K562 (cell line): ENCODE results near the gene SLC4A1. TPM values are rescaled to one million over a fixed set of nuclear protein-coding genes. Genes with fewer than 3 reads are reported as not detected.

ENCODE experiments used
- BACH1 ChIP-seq: fragments of 200-800 bp; sonication (Bioruptor generic); IDR thresholded peaks from 2 replicates; pipeline ENCODE4 v1.6.1; 2016; ENCODE audit warnings: missing genetic modification characterization, missing compliant biosample characterization
- BRF1 ChIP-seq: IDR thresholded peaks from 3 replicates; pipeline ENCODE4 v1.6.1; 2011; ENCODE audit warnings: borderline replicate concordance, mild to moderate bottlenecking; ENCODE audit not compliant: insufficient read length; ENCODE audit errors: extremely low read depth
- CHD1 ChIP-seq: fragments of 200-600 bp; sonication (generic); IDR thresholded peaks from one replicate; pipeline ENCODE4 v1.6.1; 2012; ENCODE audit warnings: mild to moderate bottlenecking, moderate library complexity, low read length, inconsistent platforms
- DACH1 ChIP-seq: fragments of 450-650 bp; IDR thresholded peaks from 2 replicates; pipeline ENCODE4 v1.6.1; 2018; ENCODE audit not compliant: partially characterized antibody
- DMBX1 ChIP-seq: fragments of 250-450 bp; sonication (Bioruptor Pico); IDR thresholded peaks from 2 replicates; pipeline ENCODE4 v1.8.0; 2022; ENCODE audit warnings: inconsistent platforms, mild to moderate bottlenecking, moderate library complexity, borderline replicate concordance
- EP300 ChIP-seq: IDR thresholded peaks from 2 replicates; pipeline ENCODE4 v1.6.1; 2012; ENCODE audit warnings: low read length, improper control_type of control experiment
- EP400 ChIP-seq: fragments of 450-650 bp; IDR thresholded peaks from 2 replicates; pipeline ENCODE4 v1.6.1; 2017; ENCODE audit warnings: antibody characterized with exemption, mild to moderate bottlenecking, moderate library complexity
- KLF16 ChIP-seq: IDR thresholded peaks from 2 replicates; pipeline ENCODE4 v1.6.1; 2016; ENCODE audit warnings: antibody characterized with exemption
- KLF6 ChIP-seq: fragments of 250-450 bp; sonication (Bioruptor Pico); IDR thresholded peaks from 2 replicates; pipeline ENCODE4 v1.4.0; 2020; ENCODE audit warnings: mild to moderate bottlenecking, moderate library complexity, borderline replicate concordance
- MAFK ChIP-seq: IDR thresholded peaks from 2 replicates; pipeline ENCODE4 v1.6.1; 2011; ENCODE audit warnings: low read length, improper control_type of control experiment
- MEF2D ChIP-seq: conservative IDR thresholded peaks from 2 replicates; pipeline ENCODE4 v1.6.1; 2016; ENCODE audit warnings: low read depth, missing genetic modification characterization, missing compliant biosample characterization
- PHB ChIP-seq: fragments of 250-450 bp; sonication (Bioruptor Pico); IDR thresholded peaks from 2 replicates; pipeline ENCODE4 v1.5.0; 2021
- PRMT5 ChIP-seq: sonication (generic); formaldehyde crosslinking; IDR thresholded peaks from 2 replicates; pipeline ENCODE4 v1.5.0; 2020; ENCODE audit warnings: missing genetic modification reagents
- RBFOX2 ChIP-seq: fragments of 200-400 bp; formaldehyde crosslinking; IDR thresholded peaks from 2 replicates; pipeline ENCODE4 v1.6.1; 2017; ENCODE audit warnings: low read depth, mild to moderate bottlenecking, low read length, moderate library complexity
- SMARCB1 ChIP-seq: IDR thresholded peaks from 2 replicates; pipeline ENCODE4 v1.6.1; 2011; ENCODE audit warnings: improper control_type of control experiment, low read depth; ENCODE audit not compliant: insufficient read length
- TRIM24 ChIP-seq, 2 experiments: fragments of 450-650 bp; IDR thresholded peaks; 2 replicates each; pipeline ENCODE4 v1.6.1; 2016
- ZBTB7A ChIP-seq: IDR thresholded peaks from 2 replicates; pipeline ENCODE4 v1.6.1; 2011; ENCODE audit warnings: low read depth, mild to moderate bottlenecking, low read length, moderate library complexity, borderline replicate concordance; ENCODE audit not compliant: control insufficient read depth
- ZNF140 ChIP-seq: fragments of 250-450 bp; sonication (Bioruptor Pico); IDR thresholded peaks from 2 replicates; pipeline ENCODE4 v1.8.0; 2021; ENCODE audit warnings: moderate library complexity, mild to moderate bottlenecking, inconsistent platforms
- ZNF41 ChIP-seq: fragments of 250-450 bp; sonication (Bioruptor Pico); conservative IDR thresholded peaks from 2 replicates; pipeline ENCODE4 v1.4.0; 2020; ENCODE audit warnings: mild to moderate bottlenecking
- polyA plus RNA-seq, 8 experiments: library from polyadenylated mRNA; depleted of rRNA in 4 of 8; stranded (reverse) in 5 of 8; unstranded in 3 of 8; fragments of >200 nt; fragmentation: Nextera tagmentation in 2 of 8; fragmentation: Illumina TruSeq in 1 of 8; extraction: Ambion mirVana in 2 of 8; extraction: Trizol in 1 of 8; gene quantifications; 2 replicates each; pipeline versions ENCODE4 v1.2.1 to v1.2.3, GENCODE V29; 2011 to 2014; ENCODE audit warnings: inconsistent platforms in 1 of 8, missing spikeins in 1 of 8
- total RNA-seq, 7 experiments: library from RNA; depleted of rRNA in 6 of 7; stranded (reverse); fragments of >200 nt in 6 of 7; fragmentation: Illumina TruSeq in 2 of 7; extraction: Trizol in 2 of 7; gene quantifications; 2 replicates each; pipeline versions ENCODE4 v1.2.1 to v1.2.3, GENCODE V29; 2011 to 2021; ENCODE audit warnings: low replicate concordance in 1 of 7
- TF ChIP-seq, protein P1 (sequence below): fragments of 250-450 bp; sonication (Bioruptor Pico); IDR thresholded peaks from 2 replicates; pipeline ENCODE4 v1.5.0; 2021
- TF ChIP-seq, protein P2 (sequence below): fragments of 250-450 bp; sonication (Bioruptor Pico); IDR thresholded peaks from 2 replicates; pipeline ENCODE4 v1.8.0; 2021; ENCODE audit warnings: moderate library complexity, mild to moderate bottlenecking, inconsistent platforms
- TF ChIP-seq, protein P3 (sequence below), 2 experiments: fragments of 450-650 bp; conservative IDR thresholded peaks; 2 replicates each; pipeline ENCODE4 v1.6.1; 2017; ENCODE audit warnings: mild to moderate bottlenecking in 2 of 2, moderate library complexity in 2 of 2
- TF ChIP-seq, protein P4 (sequence below): fragments of 250-450 bp; sonication (Bioruptor Pico); IDR thresholded peaks from 2 replicates; pipeline ENCODE4 v1.5.0; 2021; ENCODE audit warnings: mild to moderate bottlenecking, borderline replicate concordance
- TF ChIP-seq, protein P5 (sequence below), 3 experiments: fragments of 200-800 bp in 1 of 3; sonication (Bioruptor generic) in 1 of 3; sonication (generic) in 1 of 3; formaldehyde crosslinking in 1 of 3; IDR thresholded peaks; 2 replicates each; pipeline versions ENCODE4 v1.6.1 to v1.8.0; 2016 to 2022; ENCODE audit warnings: mild to moderate bottlenecking in 2 of 3, missing compliant biosample characterization in 2 of 3, missing genetic modification characterization in 2 of 3, missing genetic modification reagents in 1 of 3

Gene SLC4A1
- total and polyA plus RNA-seq, 9 of the 15 experiments (the other 6 are each of a cell fraction or from before 2014, with no cell fraction given), result 0.14 to 1.00 (median 0.53) TPM

DNA sequence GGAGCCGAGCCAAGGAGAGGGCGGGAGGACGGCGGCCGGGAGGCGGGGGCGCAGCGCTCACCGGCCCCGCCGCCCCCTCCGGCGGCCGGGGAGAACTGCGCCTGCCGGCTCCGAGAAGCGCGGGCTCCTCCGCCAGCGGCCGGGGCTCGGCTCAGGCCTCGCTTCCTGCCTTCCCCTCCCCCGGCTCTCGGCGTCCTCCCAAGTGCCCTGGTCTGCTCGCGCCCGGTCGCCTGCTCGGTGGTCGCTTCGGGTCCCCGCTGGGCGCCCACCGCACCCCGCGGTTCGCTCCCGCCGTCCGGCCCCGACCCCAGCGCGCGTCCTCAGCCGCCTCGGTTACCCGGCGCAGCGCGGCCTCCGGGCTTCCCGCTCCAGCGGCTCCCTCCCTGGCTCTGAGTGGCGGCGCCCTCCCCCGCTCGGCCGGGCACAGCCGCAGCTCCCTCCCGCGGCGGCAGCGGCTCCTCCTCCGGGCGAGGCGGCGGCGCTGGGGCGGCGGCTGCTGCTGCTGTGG lies 48.8 kb downstream of the SLC4A1 start (continued):
- TF ChIP-seq, protein P1, sequence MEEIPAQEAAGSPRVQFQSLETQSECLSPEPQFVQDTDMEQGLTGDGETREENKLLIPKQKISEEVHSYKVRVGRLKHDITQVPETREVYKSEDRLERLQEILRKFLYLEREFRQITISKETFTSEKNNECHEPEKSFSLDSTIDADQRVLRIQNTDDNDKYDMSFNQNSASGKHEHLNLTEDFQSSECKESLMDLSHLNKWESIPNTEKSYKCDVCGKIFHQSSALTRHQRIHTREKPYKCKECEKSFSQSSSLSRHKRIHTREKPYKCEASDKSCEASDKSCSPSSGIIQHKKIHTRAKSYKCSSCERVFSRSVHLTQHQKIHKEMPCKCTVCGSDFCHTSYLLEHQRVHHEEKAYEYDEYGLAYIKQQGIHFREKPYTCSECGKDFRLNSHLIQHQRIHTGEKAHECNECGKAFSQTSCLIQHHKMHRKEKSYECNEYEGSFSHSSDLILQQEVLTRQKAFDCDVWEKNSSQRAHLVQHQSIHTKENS, result no peak
- TF ChIP-seq BRF1 (no peak), ZNF41 (CRISPR knock-in tag) (no peak), KLF16 (no peak), ZBTB7A (peak; percentile 83; the same call in 1 of the 2 replicates), MAFK (no peak), TRIM24 (IDR thresholded peaks at IDR 0.05) (no peak), RBFOX2 (peak; percentile 82), EP300 (no peak), ZNF140 (CRISPR knock-in tag) (no peak), PHB (CRISPR knock-in tag) (no peak), DACH1 (no peak), BACH1 (tag) (no peak), SMARCB1 (no peak), DMBX1 (CRISPR knock-in tag) (no peak), CHD1 (peak; percentile 97), PRMT5 (CRISPR knock-in tag) (no peak), KLF6 (CRISPR knock-in tag) (no peak), MEF2D (tag) (no peak), EP400 (no peak)
- TF ChIP-seq, protein P2, sequence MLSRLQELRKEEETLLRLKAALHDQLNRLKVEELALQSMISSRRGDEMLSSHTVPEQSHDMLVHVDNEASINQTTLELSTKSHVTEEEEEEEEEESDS, result no peak
- TF ChIP-seq, protein P3, sequence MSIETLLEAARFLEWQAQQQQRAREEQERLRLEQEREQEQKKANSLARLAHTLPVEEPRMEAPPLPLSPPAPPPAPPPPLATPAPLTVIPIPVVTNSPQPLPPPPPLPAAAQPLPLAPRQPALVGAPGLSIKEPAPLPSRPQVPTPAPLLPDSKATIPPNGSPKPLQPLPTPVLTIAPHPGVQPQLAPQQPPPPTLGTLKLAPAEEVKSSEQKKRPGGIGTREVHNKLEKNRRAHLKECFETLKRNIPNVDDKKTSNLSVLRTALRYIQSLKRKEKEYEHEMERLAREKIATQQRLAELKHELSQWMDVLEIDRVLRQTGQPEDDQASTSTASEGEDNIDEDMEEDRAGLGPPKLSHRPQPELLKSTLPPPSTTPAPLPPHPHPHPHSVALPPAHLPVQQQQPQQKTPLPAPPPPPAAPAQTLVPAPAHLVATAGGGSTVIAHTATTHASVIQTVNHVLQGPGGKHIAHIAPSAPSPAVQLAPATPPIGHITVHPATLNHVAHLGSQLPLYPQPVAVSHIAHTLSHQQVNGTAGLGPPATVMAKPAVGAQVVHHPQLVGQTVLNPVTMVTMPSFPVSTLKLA (conservative IDR thresholded peaks at IDR 0.05), result no peak
- TF ChIP-seq, protein P4, sequence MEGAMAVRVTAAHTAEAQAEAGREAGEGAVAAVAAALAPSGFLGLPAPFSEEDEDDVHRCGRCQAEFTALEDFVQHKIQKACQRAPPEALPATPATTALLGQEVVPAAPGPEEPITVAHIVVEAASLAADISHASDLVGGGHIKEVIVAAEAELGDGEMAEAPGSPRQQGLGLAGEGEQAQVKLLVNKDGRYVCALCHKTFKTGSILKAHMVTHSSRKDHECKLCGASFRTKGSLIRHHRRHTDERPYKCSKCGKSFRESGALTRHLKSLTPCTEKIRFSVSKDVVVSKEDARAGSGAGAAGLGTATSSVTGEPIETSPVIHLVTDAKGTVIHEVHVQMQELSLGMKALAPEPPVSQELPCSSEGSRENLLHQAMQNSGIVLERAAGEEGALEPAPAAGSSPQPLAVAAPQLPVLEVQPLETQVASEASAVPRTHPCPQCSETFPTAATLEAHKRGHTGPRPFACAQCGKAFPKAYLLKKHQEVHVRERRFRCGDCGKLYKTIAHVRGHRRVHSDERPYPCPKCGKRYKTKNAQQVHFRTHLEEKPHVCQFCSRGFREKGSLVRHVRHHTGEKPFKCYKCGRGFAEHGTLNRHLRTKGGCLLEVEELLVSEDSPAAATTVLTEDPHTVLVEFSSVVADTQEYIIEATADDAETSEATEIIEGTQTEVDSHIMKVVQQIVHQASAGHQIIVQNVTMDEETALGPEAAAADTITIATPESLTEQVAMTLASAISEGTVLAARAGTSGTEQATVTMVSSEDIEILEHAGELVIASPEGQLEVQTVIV (CRISPR knock-in tag), result no peak
- TF ChIP-seq, protein P5, sequence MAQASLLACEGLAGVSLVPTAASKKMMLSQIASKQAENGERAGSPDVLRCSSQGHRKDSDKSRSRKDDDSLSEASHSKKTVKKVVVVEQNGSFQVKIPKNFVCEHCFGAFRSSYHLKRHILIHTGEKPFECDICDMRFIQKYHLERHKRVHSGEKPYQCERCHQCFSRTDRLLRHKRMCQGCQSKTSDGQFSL (CRISPR knock-in tag; IDR thresholded peaks at IDR 0.05), result peak; percentile 15; the same call in 1 of the 2 replicates
- TF ChIP-seq, protein P5 (tag; IDR thresholded peaks at IDR 0.05), result no peak
